ENCODE results near the gene CBX2.
"Not testable (repeated sequence)": the region's sequence is repeated elsewhere in the genome, so short reads cannot be mapped to it uniquely, and the experiment has no call there.

CBX2 gene

GRCh38 chr17:79743614-79744013, 34.3 kb upstream of the CBX2 start:
- no peak for DNase-seq

GRCh38 chr17:79745641-79746105, 32.3 kb upstream of the CBX2 start:
- DNase-seq: no peak

GRCh38 chr17:79746889-79747507, 30.9 kb upstream of the CBX2 start:
- DNase-seq: no peak

GRCh38 chr17:79747508-79748294, 30.2 kb upstream of the CBX2 start:
- DNase-seq: peak; percentile 27

GRCh38 chr17:79748295-79749099, 29.5 kb upstream of the CBX2 start:
- DNase-seq: no peak

- DNase-seq: no peak
These were observed 28.7 kb upstream of the CBX2 start for GRCh38 chr17:79749156-79749815.

- no peak for DNase-seq
These were observed 28.0 kb upstream of the CBX2 start for GRCh38 chr17:79749958-79750357.

- no peak for DNase-seq
These were observed 27.1 kb upstream of the CBX2 start for GRCh38 chr17:79750650-79751545.

GRCh38 chr17:79752175-79752574, 25.8 kb upstream of the CBX2 start:
- DNase-seq: no peak

GRCh38 chr17:79754370-79754769, 23.6 kb upstream of the CBX2 start:
- DNase-seq: no peak

GRCh38 chr17:79754903-79755302, 23.0 kb upstream of the CBX2 start:
- DNase-seq: not testable (repeated sequence)

- no peak for DNase-seq
These were observed 22.4 kb upstream of the CBX2 start for GRCh38 chr17:79755591-79755990.

GRCh38 chr17:79757140-79757745, 20.7 kb upstream of the CBX2 start:
- DNase-seq: no peak

- DNase-seq: no peak
These were observed 19.7 kb upstream of the CBX2 start for GRCh38 chr17:79758271-79758670.

- no peak for DNase-seq
These were observed 17.6 kb upstream of the CBX2 start for GRCh38 chr17:79760197-79760906.

GRCh38 chr17:79761894-79762589, 15.9 kb upstream of the CBX2 start:
- no peak for DNase-seq

GRCh38 chr17:79765708-79766107, 12.2 kb upstream of the CBX2 start:
- DNase-seq: no peak

GRCh38 chr17:79769570-79770506, 8.1 kb upstream of the CBX2 start:
- DNase-seq: no peak

- no peak for DNase-seq
These were observed 6.7 kb upstream of the CBX2 start for GRCh38 chr17:79771276-79771675.
